Measurements from ENCODE around the gene SLC16A6. TPM values are rescaled to one million over a fixed set of nuclear protein-coding genes. Genes with fewer than 3 reads are reported as not detected.

SLC16A6 gene
- total and polyA plus RNA-seq, 11 donors, result 0.16 to 1.7 (median 0.37) TPM; not detected in 2

- peaks cover 0 to 26% (median 21%) of the 10 kb centered on the region in 9 donors for H3K36me3 ChIP-seq
- 0 to 1% (median 0%) methylated on average over 37 to 97 of the region's 97 CpGs for WGBS, 4 donors
- intact Hi-C loops (cut with DNase I), result loop anchor here in 4 of 10 donors (5.0 kb wide), 3 partner anchors 40 to 265 kb away; partner anchors contain the start of gene PRKAR1A (in 1 of the 4)
These were observed 43.3 kb downstream of the SLC16A6 start, which contains the start of gene AMZ2 for GRCh38 chr17:68247445-68248198. TSS of gene AMZ2 (plus strand) at chr17:68248043. CDS start at chr17:68250188, 2,145 bp downstream.

GRCh38 chr17:68246271-68247028, 44.5 kb downstream of the SLC16A6 start:
- Histone ChIP-seq H3K9me3 (no peaks in the 10 kb centered on the region), H3K4me3 (peak overlapping the region in 6 of 12 donors; percentile 69 to 92 (median 86)), H3K27ac (peak overlapping the region in 4 of 12 donors; percentile 91 to 99 (median 98)), H3K27me3 (no peaks in the 10 kb centered on the region), H3K4me1 (peaks cover 0 to 26% (median 13%) of the 10 kb centered on the region in 12 donors), H3K36me3 (peaks cover 0 to 16% (median 13%) of the 10 kb centered on the region in 9 donors)
- TF ChIP-seq CTCF (IDR thresholded peaks at IDR 0.05), result no peak
- no peak for TF ChIP-seq POLR2A (IDR thresholded peaks at IDR 0.05)
- 90 to 94% (median 93%) methylated on average over 24 of the region's 24 CpGs for whole genome bisulfite sequencing, 4 donors
- no peak for ATAC-seq
- no peak for DNase-seq
- intact Hi-C loops (cut with DNase I), result loop anchor here in 4 of 10 donors (5.0 kb wide), 3 partner anchors 39 to 266 kb away; partner anchors contain the start of gene PRKAR1A (in 1 of the 4)

More at GRCh38 chr17:68247445-68248198, 43.3 kb downstream of the SLC16A6 start, which contains the start of gene AMZ2:
- Histone ChIP-seq H3K9me3 (no peaks in the 10 kb centered on the region), H3K27ac (peak within 1 kb of the TSS; percentile 89 to 99 (median 98)), H3K4me3 (peak within 1 kb of the TSS; percentile 68 to 94 (median 86)), H3K27me3 (no peaks in the 10 kb centered on the region), H3K4me1 (peaks cover 0 to 26% (median 13%) of the 10 kb centered on the region in 12 donors)
- ATAC-seq (peak; percentile 98 to 100 (median 98)), DNase-seq (peak; percentile 94 to 99 (median 96))
- TF ChIP-seq POLR2A (IDR thresholded peaks at IDR 0.05) (peak; percentile 76 to 98), CTCF (IDR thresholded peaks at IDR 0.05) (no peak)

GRCh38 chr17:68239632-68240366, 51.1 kb downstream of the SLC16A6 start:
- WGBS, 4 donors, result 88 to 93% (median 91%) methylated on average over 4 of the region's 4 CpGs
- no peaks in the 10 kb centered on the region for H3K9me3 ChIP-seq
- TF ChIP-seq CTCF (IDR thresholded peaks at IDR 0.05) (no peak), POLR2A (IDR thresholded peaks at IDR 0.05) (no peak)
- H3K27ac ChIP-seq, result peak overlapping the region in 1 of 12 donors; percentile 96
- DNase-seq (no peak), ATAC-seq (no peak)
- H3K36me3 ChIP-seq, result no peaks in the 10 kb centered on the region
- intact Hi-C loops (cut with DNase I), result no loop called here
- peaks cover 0 to 42% (median 2%) of the 10 kb centered on the region in 12 donors for H3K4me1 ChIP-seq
- H3K27me3 ChIP-seq, result no peaks in the 10 kb centered on the region
- no peak overlapping the region for H3K4me3 ChIP-seq
